NCI-H2081 treated with DMSO at 0.1 percent for 48 hours (cell line): ENCODE data around the gene SLC49A3.
"Not testable (repeated sequence)": the region's sequence is repeated elsewhere in the genome, so short reads cannot be mapped to it uniquely, and the experiment has no call there.

Source experiments
- DNase-seq: peaks from one replicate; lab custom pipeline; 2025; lab: John Stamatoyannopoulos, UW

Gene SLC49A3

DNA sequence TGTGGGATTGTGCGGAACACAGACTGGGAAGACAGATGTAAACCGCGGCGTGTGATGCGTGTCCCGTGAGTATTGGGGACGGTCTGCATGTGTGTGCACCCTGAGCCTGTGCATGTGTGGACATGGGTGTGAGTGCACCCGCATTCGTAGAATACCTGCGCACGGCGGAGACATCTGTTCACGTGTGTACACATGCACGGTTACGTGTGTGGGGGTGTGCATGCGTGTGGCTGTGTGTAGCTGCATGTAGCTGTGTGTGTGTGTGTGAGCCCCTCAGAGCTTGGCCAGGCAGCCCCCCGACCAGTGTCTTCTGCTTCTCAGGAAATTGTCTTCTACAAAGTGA, 34.5 kb downstream of the SLC49A3 start:
- DNase-seq: no peak

DNA sequence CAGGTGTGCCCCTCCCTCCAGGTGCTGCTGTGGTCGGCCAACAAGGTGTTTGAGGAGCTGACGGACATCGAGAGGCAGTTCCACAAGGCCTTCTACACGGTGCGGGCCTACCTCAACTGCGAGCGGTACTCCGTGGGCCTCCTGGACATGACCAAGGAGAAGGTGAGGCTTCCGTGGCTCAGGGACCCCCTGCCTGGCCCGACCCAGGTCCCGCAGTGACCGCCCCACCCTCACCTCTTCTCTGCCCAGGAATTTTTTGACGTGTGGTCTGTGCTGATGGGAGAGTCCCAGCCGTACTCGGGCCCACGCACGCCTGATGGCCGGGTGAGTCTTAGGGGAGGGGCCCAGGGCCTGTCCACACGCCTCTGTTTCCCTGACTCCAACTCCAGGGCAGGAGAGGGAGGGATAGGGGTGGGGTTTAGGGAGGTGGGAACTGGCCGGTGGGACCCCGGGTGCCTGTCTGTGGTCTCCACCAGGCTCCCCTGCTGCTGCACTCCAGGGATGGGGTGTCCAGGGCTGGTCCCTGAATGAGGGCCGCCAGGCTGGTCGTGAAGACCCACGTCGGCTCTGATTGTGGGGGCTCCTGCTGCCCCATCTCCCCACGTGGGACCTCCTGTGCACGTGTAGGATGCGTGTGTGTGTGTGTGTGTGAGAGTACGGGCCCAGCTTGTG, 35.0 kb downstream of the SLC49A3 start:
- DNase-seq: no peak

- no peak for DNase-seq
These were observed 35.7 kb downstream of the SLC49A3 start for GRCh38 chr4:653080-653821.

DNA sequence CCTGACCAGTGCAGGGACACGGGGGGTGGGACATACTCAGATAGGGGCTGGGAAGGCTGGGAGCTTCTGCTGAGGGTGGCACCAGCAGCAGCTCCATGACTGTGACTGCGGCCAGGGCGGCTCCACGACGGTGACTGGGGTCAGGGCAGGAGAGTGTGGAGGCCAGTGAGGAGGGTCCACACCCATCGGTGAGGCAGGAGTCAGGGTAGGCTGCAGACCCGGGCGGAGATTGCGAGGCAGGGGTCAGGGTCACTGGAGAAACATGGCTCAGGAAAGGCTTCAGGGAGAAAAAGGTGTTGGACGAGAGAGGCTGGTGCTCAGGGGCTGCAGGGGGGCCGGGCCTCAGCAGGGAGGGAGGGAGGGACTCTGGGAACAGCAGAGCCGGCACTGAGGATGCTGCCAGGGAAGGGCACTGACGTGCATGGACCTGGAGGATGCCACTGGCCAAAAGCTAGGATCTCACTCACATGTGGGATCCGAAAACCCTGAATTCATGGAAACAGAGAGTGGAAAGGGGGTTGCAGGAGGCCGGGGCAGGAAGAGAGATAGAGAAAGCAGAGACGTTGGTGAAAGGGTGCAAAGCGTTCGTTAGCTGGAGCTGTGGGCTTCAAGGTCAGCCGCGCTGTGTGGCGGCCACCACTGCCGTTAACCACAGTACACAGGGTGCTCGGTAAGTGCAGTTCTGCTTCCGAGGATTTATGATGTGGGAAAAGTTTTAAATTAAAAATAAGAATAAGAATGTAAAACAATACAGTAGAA, 36.9 kb downstream of the SLC49A3 start:
- DNase-seq: no peak

GRCh38 chr4:650951-651883, 37.7 kb downstream of the SLC49A3 start:
- DNase-seq: no peak

DNA sequence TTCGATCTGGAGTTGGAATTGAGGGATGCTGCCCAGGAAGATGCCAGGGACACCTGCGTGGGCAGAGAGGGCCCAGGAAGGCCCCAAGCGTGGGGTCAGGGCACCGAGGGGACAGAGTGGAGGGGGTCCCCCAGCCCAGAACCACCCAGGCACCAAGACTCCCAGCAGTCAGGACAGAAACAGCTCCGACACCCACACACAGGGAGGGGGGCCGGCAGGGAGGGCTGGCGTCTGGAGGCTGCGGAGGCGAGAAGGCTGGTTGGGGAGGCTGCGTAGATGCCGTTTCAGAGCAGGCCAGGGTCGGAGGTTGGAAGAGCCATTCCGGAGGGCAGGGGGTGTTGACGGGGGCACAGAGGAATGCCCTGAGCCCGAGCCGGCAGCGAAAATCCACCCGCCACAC, 38.5 kb downstream of the SLC49A3 start:
- DNase-seq: no peak

DNA sequence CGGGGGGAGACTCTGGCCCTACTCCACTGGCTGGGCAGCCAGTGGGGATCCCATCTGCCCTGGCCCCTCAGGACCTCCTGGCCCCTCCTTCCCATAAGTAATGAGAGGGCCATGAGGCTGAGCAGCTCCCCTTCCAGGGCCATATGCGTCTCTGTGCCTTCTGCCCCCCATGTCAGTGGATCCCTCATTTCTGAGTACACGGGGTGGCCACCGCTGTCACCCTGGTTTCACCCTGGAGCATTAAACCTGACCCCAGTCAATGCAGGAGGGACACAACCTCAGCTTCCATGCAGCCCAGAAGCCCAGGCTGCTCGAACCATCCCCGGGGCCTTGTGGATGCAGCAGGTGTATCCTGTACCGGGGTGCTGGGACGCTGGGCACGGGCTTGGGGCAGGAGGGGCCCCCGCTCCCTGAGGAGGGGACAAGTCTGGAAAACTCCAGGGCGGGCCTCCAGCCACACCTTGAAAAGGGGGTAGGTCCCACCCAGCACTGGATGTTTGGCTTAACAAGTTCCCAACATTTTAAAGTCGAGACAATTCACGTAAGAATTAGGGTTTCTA, 39.1 kb downstream of the SLC49A3 start:
- no peak for DNase-seq

GRCh38 chr4:649293-649625, 39.7 kb downstream of the SLC49A3 start:
- DNase-seq: no peak

DNA sequence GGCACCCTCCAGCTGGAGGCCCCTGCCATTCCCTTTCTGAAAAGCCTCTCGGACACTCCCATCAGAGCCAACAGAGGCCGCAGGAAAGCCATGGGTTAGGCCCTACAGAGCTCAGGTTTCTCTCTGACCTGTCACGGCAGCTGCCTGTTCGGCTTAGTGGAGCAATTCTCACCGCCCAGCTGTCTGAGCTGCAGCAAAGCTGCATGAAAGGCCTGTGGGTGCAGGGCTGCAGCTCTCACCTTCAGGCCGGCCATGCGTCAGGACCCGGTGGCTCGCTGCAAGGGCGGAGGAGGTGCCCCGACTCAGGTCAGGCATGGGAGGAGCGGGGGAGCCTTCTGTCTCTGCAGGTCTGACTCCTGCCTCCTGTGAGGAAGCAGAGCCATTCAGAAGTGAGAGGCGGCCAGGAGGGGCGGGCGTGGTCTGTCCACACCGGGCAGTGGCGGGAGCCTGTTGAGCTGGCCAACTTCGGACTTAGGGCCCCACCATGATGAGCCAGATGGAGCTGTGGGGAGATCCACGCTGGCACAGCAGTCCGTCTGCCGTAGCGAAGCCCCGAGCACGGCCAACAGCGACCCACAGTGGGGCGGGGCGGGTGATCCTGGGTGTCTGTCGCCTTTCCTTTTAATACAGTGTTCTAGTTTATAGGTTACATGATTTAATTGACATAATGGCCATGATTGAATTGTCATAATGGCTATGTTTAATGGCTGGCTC, 40.2 kb downstream of the SLC49A3 start:
- DNase-seq: no peak

DNA sequence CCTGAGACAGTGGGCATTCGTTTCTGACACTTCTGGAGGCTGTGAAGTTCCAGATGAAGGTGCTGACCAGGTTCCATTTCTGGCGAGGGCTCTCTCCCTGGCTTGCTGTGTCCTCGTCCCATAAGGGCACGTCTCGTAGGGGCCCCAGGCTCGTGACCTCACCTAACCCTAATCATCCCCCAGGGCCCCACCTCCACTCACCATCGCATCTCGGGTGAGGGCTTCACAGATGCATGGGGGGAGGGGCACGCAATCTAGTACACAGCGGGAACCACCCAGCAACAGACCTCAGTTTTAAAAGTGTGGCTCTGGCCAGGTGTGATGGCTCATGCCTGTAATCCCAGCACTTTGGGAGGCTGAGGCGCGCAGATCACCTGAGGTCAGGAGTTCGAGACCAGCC, 41.5 kb downstream of the SLC49A3 start:
- no peak for DNase-seq

DNA sequence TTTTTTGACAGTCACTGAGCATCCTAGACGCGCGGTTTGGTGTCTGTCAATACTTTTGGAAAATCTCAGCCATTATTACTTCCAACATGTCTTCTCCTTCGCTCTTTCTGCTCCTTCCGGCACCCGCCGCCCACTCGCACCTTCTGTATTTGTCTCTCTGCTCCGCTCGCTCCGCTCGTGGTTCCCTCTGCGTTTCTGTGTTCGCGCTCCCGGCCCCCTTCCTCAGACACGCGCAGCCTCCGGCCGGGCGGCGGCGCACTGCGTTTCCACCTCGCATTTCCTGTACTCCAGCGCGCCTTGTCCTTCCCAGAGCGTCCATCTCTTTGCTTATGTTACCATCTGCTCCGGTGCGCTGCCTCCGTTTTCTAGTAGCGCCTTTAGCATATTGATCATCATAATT, 42.5 kb downstream of the SLC49A3 start:
- DNase-seq: no peak

GRCh38 chr4:642366-642765, 46.6 kb downstream of the SLC49A3 start:
- DNase-seq: not testable (repeated sequence)

- no peak for DNase-seq
These were observed 51.2 kb downstream of the SLC49A3 start for GRCh38 chr4:637536-638280.

DNA sequence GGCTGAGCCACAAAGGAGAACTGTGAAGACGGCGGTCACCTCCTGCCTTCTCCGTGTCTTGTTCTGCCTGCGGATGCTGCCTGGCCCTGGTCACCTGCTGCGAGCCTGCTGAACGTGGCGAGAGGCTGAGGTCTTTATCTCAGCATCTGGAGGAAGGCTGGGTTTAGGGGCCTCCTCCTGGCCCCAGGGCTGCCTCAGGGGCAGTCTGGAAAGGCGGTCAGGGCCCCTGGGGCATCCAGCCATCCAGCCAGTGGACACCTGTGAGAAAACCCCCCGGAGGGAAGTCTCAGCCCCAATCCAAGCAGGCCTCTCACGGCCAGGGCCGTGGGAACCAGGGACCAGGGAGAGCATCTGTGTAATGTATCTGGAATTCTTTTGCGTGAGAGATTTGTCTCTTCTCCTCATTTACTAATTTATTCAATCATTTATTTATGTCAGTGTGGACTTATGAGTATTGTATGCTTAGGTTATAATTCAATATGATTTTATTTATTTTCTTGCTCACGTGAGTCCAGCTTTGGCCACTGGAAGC, 52.3 kb downstream of the SLC49A3 start:
- no peak for DNase-seq

- DNase-seq: no peak
These were observed 52.9 kb downstream of the SLC49A3 start for GRCh38 chr4:635851-636627.

- DNase-seq: not testable (repeated sequence)
These were observed 53.7 kb downstream of the SLC49A3 start for GRCh38 chr4:635066-635835.

DNA sequence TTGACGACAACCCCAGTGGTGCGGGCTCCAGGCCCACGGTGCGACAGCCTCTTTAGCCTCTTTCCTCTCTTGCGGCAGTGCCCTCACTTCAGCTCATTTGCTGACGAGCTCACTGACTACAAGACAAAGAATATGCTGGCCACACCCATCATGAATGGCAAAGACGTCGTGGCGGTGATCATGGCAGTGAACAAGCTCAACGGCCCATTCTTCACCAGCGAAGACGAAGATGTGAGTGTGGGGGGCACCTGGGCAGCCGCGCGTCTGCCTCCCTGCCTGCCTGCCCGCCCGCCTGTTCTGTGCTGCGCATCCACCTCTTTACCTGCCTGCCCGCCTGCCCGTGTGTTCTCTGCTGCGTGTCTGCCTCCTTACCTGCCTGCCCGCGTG, 54.4 kb downstream of the SLC49A3 start:
- no peak for DNase-seq

- no peak for DNase-seq
These were observed 54.9 kb downstream of the SLC49A3 start for GRCh38 chr4:633976-634598.
